T-helper 2 cell treated with Interferon-gamma antibody and Interleukin-4, amounts not matched to agents 5 μg/mL and 100 μg/mL, for 36 hours (primary cell): ENCODE results near the gene PAGE4.

Experiments
- DNase-seq: peaks from one replicate; pipeline ENCODE4 v3.0.0; 2021; ENCODE audit warnings: low spot score
- H3K27ac Mint-ChIP-seq: one replicate; pipeline ENCODE4 v1.8.0; 2021; ENCODE audit warnings: mild to moderate bottlenecking, mixed read lengths
- H3K27me3 Mint-ChIP-seq: one replicate; pipeline ENCODE4 v1.8.0; 2021; ENCODE audit warnings: low read depth, mixed read lengths
- H3K36me3 Mint-ChIP-seq: one replicate; pipeline ENCODE4 v1.8.0; 2021; ENCODE audit warnings: low read depth, mixed read lengths
- H3K4me1 Mint-ChIP-seq: one replicate; pipeline ENCODE4 v1.8.0; 2021; ENCODE audit warnings: low read depth, mixed read lengths
- H3K4me3 Mint-ChIP-seq: one replicate; pipeline ENCODE4 v1.8.0; 2022; ENCODE audit warnings: mild to moderate bottlenecking, moderate library complexity, mixed read lengths
- H3K9me3 Mint-ChIP-seq: one replicate; pipeline ENCODE4 v1.8.0; 2021; ENCODE audit warnings: mixed read lengths

Gene PAGE4

GRCh38 chrX:49829016-49829415 lies at the start of gene PAGE4:
Gene PAGE4, plus strand, starts transcription at chrX:49829303. Its CDS starts 1,126 bp downstream, at chrX:49830429.
- H3K27ac Mint-ChIP-seq, result no peak within 1 kb of the TSS
- no peak for DNase-seq
- no peaks in the 10 kb centered on the region for H3K27me3 Mint-ChIP-seq
- H3K36me3 Mint-ChIP-seq, result no peaks in the 10 kb centered on the region
- no peak within 1 kb of the TSS for H3K4me3 Mint-ChIP-seq
- H3K9me3 Mint-ChIP-seq, result no peaks in the 10 kb centered on the region
- H3K4me1 Mint-ChIP-seq, result no peaks in the 10 kb centered on the region

GRCh38 chrX:49784747-49785280 lies 44.3 kb upstream of the PAGE4 start:
- Mint-ChIP-seq H3K9me3 (no peaks in the 10 kb centered on the region), H3K27ac (no peak overlapping the region), H3K4me1 (no peaks in the 10 kb centered on the region), H3K27me3 (no peaks in the 10 kb centered on the region), H3K4me3 (no peak overlapping the region), H3K36me3 (no peaks in the 10 kb centered on the region)
- DNase-seq, result no peak

- Mint-ChIP-seq H3K4me1 (no peaks in the 10 kb centered on the region), H3K27me3 (peaks cover 2% of the 10 kb centered on the region), H3K36me3 (no peaks in the 10 kb centered on the region), H3K9me3 (no peaks in the 10 kb centered on the region), H3K27ac (no peak overlapping the region), H3K4me3 (no peak overlapping the region)
- DNase-seq, result no peak
Measured at GRCh38 chrX:49792376-49792775, 36.7 kb upstream of the PAGE4 start.

- no peak for DNase-seq
- H3K36me3 Mint-ChIP-seq, result no peaks in the 10 kb centered on the region
Measured at GRCh38 chrX:49793686-49794085, 35.4 kb upstream of the PAGE4 start.

GRCh38 chrX:49799828-49800227 lies 29.3 kb upstream of the PAGE4 start:
- Mint-ChIP-seq H3K4me3 (no peak overlapping the region), H3K27ac (no peak overlapping the region), H3K36me3 (no peaks in the 10 kb centered on the region), H3K27me3 (peaks cover 2% of the 10 kb centered on the region), H3K9me3 (no peaks in the 10 kb centered on the region), H3K4me1 (no peaks in the 10 kb centered on the region)
- DNase-seq, result no peak

More at GRCh38 chrX:49793686-49794085, 35.4 kb upstream of the PAGE4 start:
- H3K4me3 Mint-ChIP-seq, result no peak overlapping the region
- H3K27ac Mint-ChIP-seq, result no peak overlapping the region
- peaks cover 2% of the 10 kb centered on the region for H3K27me3 Mint-ChIP-seq
- no peaks in the 10 kb centered on the region for H3K4me1 Mint-ChIP-seq
- H3K9me3 Mint-ChIP-seq, result no peaks in the 10 kb centered on the region

GRCh38 chrX:49809891-49810632 lies 19.0 kb upstream of the PAGE4 start:
- H3K4me1 Mint-ChIP-seq, result no peaks in the 10 kb centered on the region
- H3K9me3 Mint-ChIP-seq, result no peaks in the 10 kb centered on the region
- DNase-seq, result no peak
- no peaks in the 10 kb centered on the region for H3K36me3 Mint-ChIP-seq
- no peak overlapping the region for H3K4me3 Mint-ChIP-seq
- H3K27ac Mint-ChIP-seq, result no peak overlapping the region
- H3K27me3 Mint-ChIP-seq, result no peaks in the 10 kb centered on the region

GRCh38 chrX:49812177-49812576 lies 16.9 kb upstream of the PAGE4 start:
- no peaks in the 10 kb centered on the region for H3K27me3 Mint-ChIP-seq
- no peak overlapping the region for H3K27ac Mint-ChIP-seq
- no peaks in the 10 kb centered on the region for H3K9me3 Mint-ChIP-seq
- no peaks in the 10 kb centered on the region for H3K4me1 Mint-ChIP-seq
- no peak overlapping the region for H3K4me3 Mint-ChIP-seq
- no peaks in the 10 kb centered on the region for H3K36me3 Mint-ChIP-seq
- no peak for DNase-seq

GRCh38 chrX:49816435-49816834 lies 12.7 kb upstream of the PAGE4 start:
- Mint-ChIP-seq H3K36me3 (no peaks in the 10 kb centered on the region), H3K27me3 (no peaks in the 10 kb centered on the region), H3K4me3 (no peak overlapping the region), H3K27ac (no peak overlapping the region), H3K9me3 (no peaks in the 10 kb centered on the region), H3K4me1 (no peaks in the 10 kb centered on the region)
- no peak for DNase-seq

GRCh38 chrX:49838374-49838773 lies 9.3 kb downstream of the PAGE4 start:
- H3K36me3 Mint-ChIP-seq, result no peaks in the 10 kb centered on the region
- H3K9me3 Mint-ChIP-seq, result no peaks in the 10 kb centered on the region
- H3K4me3 Mint-ChIP-seq, result no peak overlapping the region
- no peak for DNase-seq
- no peaks in the 10 kb centered on the region for H3K27me3 Mint-ChIP-seq
- no peak overlapping the region for H3K27ac Mint-ChIP-seq
- H3K4me1 Mint-ChIP-seq, result no peaks in the 10 kb centered on the region

GRCh38 chrX:49840679-49841078 lies 11.6 kb downstream of the PAGE4 start:
- DNase-seq, result peak; percentile 4
- Mint-ChIP-seq H3K9me3 (no peaks in the 10 kb centered on the region), H3K4me1 (no peaks in the 10 kb centered on the region)

GRCh38 chrX:49842621-49843020 lies 13.5 kb downstream of the PAGE4 start:
- no peaks in the 10 kb centered on the region for H3K4me1 Mint-ChIP-seq
- H3K4me3 Mint-ChIP-seq, result no peak overlapping the region
- no peaks in the 10 kb centered on the region for H3K36me3 Mint-ChIP-seq
- H3K27me3 Mint-ChIP-seq, result no peaks in the 10 kb centered on the region
- DNase-seq, result no peak
- H3K9me3 Mint-ChIP-seq, result no peaks in the 10 kb centered on the region
- no peak overlapping the region for H3K27ac Mint-ChIP-seq

More at GRCh38 chrX:49840679-49841078, 11.6 kb downstream of the PAGE4 start:
- no peaks in the 10 kb centered on the region for H3K36me3 Mint-ChIP-seq
- H3K27ac Mint-ChIP-seq, result no peak overlapping the region
- H3K27me3 Mint-ChIP-seq, result no peaks in the 10 kb centered on the region
- H3K4me3 Mint-ChIP-seq, result no peak overlapping the region

- no peaks in the 10 kb centered on the region for H3K4me1 Mint-ChIP-seq
- H3K36me3 Mint-ChIP-seq, result no peaks in the 10 kb centered on the region
- no peaks in the 10 kb centered on the region for H3K9me3 Mint-ChIP-seq
- H3K4me3 Mint-ChIP-seq, result no peak overlapping the region
- no peak for DNase-seq
- no peak overlapping the region for H3K27ac Mint-ChIP-seq
- no peaks in the 10 kb centered on the region for H3K27me3 Mint-ChIP-seq
Measured at GRCh38 chrX:49844611-49845010, 15.5 kb downstream of the PAGE4 start.

- no peaks in the 10 kb centered on the region for H3K4me1 Mint-ChIP-seq
- DNase-seq, result no peak
- no peak overlapping the region for H3K4me3 Mint-ChIP-seq
- no peaks in the 10 kb centered on the region for H3K36me3 Mint-ChIP-seq
- peaks cover 5% of the 10 kb centered on the region for H3K27me3 Mint-ChIP-seq
- no peak overlapping the region for H3K27ac Mint-ChIP-seq
- H3K9me3 Mint-ChIP-seq, result no peaks in the 10 kb centered on the region
Measured at GRCh38 chrX:49845701-49846403, 16.7 kb downstream of the PAGE4 start.

- Mint-ChIP-seq H3K4me3 (no peak overlapping the region), H3K27me3 (peaks cover 5% of the 10 kb centered on the region), H3K27ac (no peak overlapping the region), H3K4me1 (no peaks in the 10 kb centered on the region), H3K36me3 (no peaks in the 10 kb centered on the region), H3K9me3 (no peaks in the 10 kb centered on the region)
- DNase-seq, result no peak
Measured at GRCh38 chrX:49846522-49846921, 17.4 kb downstream of the PAGE4 start.
